Upper lobe of right lung (tissue), 1 donor: Measurements from ENCODE around the gene PIGA. TPM values are rescaled to one million over a fixed set of nuclear protein-coding genes. Genes with fewer than 3 reads are reported as not detected.

Experiments
- ATAC-seq: fragments of 200-7000 bp; cut with Tn5 transposase; one replicate; pipeline ENCODE4 v1.9.1; 2020; ENCODE audit warnings: mild to moderate bottlenecking, moderate library complexity
- DNase-seq: peaks from one replicate; pipeline ENCODE4 v3.0.0-alpha.2; 2020
- H3K27ac ChIP-seq: fragments of 200-600 bp; one replicate; pipeline ENCODE4 v1.8.0; 2022
- H3K27me3 ChIP-seq: fragments of 200-600 bp; one replicate; pipeline ENCODE4 v1.8.0; 2022; ENCODE audit warnings: mild to moderate bottlenecking
- H3K36me3 ChIP-seq: fragments of 200-600 bp; one replicate; pipeline ENCODE4 v1.8.0; 2022
- H3K4me1 ChIP-seq: fragments of 200-600 bp; one replicate; pipeline ENCODE4 v1.8.0; 2022
- H3K4me3 ChIP-seq: fragments of 200-600 bp; one replicate; pipeline ENCODE4 v1.8.0; 2022; ENCODE audit warnings: mild to moderate bottlenecking
- H3K9me3 ChIP-seq: fragments of 200-600 bp; one replicate; pipeline ENCODE4 v1.8.0; 2022
- intact Hi-C: fragments of 100-400 bp; cut with DNase I; formaldehyde crosslinking; loops from one replicate; pipeline ENCODE4 v1.11.0; 2022
- total RNA-seq: library from RNA; stranded (reverse); fragmentation: NEBNext Ultra II Directional; extraction: Animal tissue kit (Norgen Biotek cat#: 25700); gene quantifications from one replicate; pipeline ENCODE4 v1.2.1, GENCODE V29; 2021
- TF ChIP-seq, protein P1 (sequence below): fragments of 200-600 bp; IDR thresholded peaks from one replicate; pipeline ENCODE4 v1.8.0; 2022; ENCODE audit warnings: antibody characterized with exemption
- donor health status: DM: no; HTN: yes; CAD: no; lungs with severe emphysema.

Gene PIGA
- total RNA-seq, 1 donor from 2014 or later, result 29.4 TPM

DNA sequence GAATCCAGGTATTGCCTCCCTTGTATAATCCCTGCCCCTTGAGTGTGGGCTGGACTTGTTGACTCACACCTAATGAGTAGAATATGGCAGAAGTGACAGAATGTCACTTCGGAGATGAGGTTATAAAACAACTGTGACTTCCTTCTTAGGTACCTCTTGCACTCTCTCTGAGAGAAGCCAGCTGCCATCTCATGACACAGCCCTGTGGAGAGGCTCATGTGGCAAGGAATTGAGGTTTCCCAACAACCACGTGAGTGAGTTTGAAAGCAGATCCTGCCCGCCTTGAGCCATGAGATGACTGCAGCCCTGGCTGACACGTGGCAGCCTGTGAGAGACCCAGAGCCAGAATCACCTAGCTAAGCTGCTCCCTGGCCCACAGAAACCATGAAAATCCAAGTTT is 33.4 kb downstream of the PIGA start:
- Histone ChIP-seq H3K4me3 (no peak overlapping the region), H3K36me3 (no peaks in the 10 kb centered on the region), H3K4me1 (no peaks in the 10 kb centered on the region), H3K9me3 (no peaks in the 10 kb centered on the region), H3K27ac (peak overlapping the region; percentile 24), H3K27me3 (no peaks in the 10 kb centered on the region)
- intact Hi-C loops, result no loop called here
- peak; percentile 97 for ATAC-seq
- TF ChIP-seq, protein P1, sequence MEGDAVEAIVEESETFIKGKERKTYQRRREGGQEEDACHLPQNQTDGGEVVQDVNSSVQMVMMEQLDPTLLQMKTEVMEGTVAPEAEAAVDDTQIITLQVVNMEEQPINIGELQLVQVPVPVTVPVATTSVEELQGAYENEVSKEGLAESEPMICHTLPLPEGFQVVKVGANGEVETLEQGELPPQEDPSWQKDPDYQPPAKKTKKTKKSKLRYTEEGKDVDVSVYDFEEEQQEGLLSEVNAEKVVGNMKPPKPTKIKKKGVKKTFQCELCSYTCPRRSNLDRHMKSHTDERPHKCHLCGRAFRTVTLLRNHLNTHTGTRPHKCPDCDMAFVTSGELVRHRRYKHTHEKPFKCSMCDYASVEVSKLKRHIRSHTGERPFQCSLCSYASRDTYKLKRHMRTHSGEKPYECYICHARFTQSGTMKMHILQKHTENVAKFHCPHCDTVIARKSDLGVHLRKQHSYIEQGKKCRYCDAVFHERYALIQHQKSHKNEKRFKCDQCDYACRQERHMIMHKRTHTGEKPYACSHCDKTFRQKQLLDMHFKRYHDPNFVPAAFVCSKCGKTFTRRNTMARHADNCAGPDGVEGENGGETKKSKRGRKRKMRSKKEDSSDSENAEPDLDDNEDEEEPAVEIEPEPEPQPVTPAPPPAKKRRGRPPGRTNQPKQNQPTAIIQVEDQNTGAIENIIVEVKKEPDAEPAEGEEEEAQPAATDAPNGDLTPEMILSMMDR, result no peak
- peak; percentile 78 for DNase-seq

DNA sequence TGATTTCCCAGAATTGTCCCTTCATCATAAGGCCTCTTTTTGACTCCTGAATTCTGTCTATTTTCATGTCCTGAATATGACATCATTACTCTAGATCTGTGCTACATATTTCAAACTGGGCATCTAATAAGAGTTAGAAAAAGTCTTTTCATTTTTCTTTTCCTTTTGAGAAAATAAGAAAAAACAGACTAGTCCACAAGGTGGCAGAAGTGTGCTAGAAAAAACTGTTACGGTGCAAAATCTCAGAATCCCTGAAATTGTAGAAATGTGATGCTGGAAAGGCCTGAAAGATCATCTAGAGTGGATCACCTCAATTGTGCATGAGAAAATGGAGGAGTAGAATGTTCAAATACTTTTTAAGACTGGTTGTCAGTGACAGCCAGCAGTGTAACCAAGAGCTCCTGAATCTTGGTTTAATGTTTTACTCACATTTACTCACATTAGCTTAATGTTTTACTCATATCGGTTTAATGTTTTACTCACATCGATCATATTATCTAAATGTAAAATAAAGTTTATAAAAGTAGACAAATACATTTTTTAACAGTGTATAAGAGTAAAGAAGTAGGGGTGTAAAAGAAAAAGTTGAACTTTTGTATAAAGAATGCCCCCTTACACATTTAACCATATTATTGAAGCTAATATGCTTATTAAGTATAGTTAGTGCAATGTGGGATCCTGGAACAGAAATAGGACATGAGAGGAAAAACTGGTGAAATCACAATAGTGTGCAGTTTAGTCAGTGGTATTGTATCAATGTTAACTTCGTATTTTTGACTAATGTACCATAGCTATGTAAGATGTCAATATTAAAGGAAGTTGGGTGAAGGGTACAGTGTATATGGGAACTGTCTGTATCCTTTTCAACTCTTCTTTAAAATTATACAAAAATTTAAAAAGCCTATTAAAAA is 35.1 kb downstream of the PIGA start:
- no peaks in the 10 kb centered on the region for H3K27me3 ChIP-seq
- peak overlapping the region; percentile 36 for H3K27ac ChIP-seq
- ATAC-seq (peak; percentile 18), DNase-seq (no peak)
- no peaks in the 10 kb centered on the region for H3K9me3 ChIP-seq
- intact Hi-C loops, result no loop called here
- H3K4me3 ChIP-seq, result no peak overlapping the region
- TF ChIP-seq, protein P1, result peak; percentile 50
- no peaks in the 10 kb centered on the region for H3K36me3 ChIP-seq
- no peaks in the 10 kb centered on the region for H3K4me1 ChIP-seq

DNA sequence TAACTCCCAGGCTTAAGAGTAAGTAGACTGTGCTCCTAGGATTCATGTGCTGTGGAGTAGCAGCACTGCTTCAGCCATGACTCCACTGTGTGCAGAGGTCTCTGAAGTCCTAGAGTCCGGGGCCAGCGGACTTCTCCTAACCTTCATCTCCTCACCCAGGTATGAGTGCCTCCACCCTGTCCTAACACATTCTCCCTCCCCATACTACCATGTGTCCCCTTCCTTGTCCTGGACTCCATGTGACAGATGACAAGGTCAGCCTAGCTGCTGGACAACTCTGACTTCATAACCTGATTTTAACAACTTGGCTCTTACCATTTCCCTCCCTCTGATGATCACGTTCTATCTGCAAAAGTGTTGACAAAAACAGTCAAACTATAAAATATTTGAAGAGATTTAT is 36.5 kb downstream of the PIGA start:
- H3K27ac ChIP-seq, result peak overlapping the region; percentile 61
- intact Hi-C loops, result no loop called here
- H3K4me3 ChIP-seq, result no peak overlapping the region
- ATAC-seq (no peak), DNase-seq (no peak)
- H3K27me3 ChIP-seq, result no peaks in the 10 kb centered on the region
- H3K4me1 ChIP-seq, result no peaks in the 10 kb centered on the region
- H3K36me3 ChIP-seq, result no peaks in the 10 kb centered on the region
- TF ChIP-seq, protein P1, result no peak
- H3K9me3 ChIP-seq, result no peaks in the 10 kb centered on the region

GRCh38 chrX:15298201-15298600 is 37.1 kb downstream of the PIGA start:
- peak; percentile 50 for ATAC-seq
- Histone ChIP-seq H3K36me3 (no peaks in the 10 kb centered on the region), H3K9me3 (no peaks in the 10 kb centered on the region), H3K27me3 (no peaks in the 10 kb centered on the region), H3K27ac (peak overlapping the region; percentile 61), H3K4me1 (no peaks in the 10 kb centered on the region), H3K4me3 (no peak overlapping the region)
- no peak for DNase-seq
- TF ChIP-seq, protein P1, result no peak
- intact Hi-C loops, result no loop called here

- intact Hi-C loops, result no loop called here
- DNase-seq (no peak), ATAC-seq (no peak)
- Histone ChIP-seq H3K27ac (no peak overlapping the region), H3K36me3 (no peaks in the 10 kb centered on the region), H3K4me3 (no peak overlapping the region), H3K27me3 (no peaks in the 10 kb centered on the region), H3K9me3 (no peaks in the 10 kb centered on the region), H3K4me1 (no peaks in the 10 kb centered on the region)
- TF ChIP-seq, protein P1, result no peak
Measured at GRCh38 chrX:15293451-15293850, 41.9 kb downstream of the PIGA start.
